HUDEP-2 (cell line): ENCODE measurements around the gene ZNF808.
"Not testable (repeated sequence)": the region's sequence is repeated elsewhere in the genome, so short reads cannot be mapped to it uniquely, and the experiment has no call there.

Experiments
- DNase-seq, 76 experiments: peaks; one replicate each; lab custom pipeline; 2025; ENCODE audit not compliant: unreplicated experiment in 76 of 76; lab: John Stamatoyannopoulos, UW

The ZNF808 gene

DNA sequence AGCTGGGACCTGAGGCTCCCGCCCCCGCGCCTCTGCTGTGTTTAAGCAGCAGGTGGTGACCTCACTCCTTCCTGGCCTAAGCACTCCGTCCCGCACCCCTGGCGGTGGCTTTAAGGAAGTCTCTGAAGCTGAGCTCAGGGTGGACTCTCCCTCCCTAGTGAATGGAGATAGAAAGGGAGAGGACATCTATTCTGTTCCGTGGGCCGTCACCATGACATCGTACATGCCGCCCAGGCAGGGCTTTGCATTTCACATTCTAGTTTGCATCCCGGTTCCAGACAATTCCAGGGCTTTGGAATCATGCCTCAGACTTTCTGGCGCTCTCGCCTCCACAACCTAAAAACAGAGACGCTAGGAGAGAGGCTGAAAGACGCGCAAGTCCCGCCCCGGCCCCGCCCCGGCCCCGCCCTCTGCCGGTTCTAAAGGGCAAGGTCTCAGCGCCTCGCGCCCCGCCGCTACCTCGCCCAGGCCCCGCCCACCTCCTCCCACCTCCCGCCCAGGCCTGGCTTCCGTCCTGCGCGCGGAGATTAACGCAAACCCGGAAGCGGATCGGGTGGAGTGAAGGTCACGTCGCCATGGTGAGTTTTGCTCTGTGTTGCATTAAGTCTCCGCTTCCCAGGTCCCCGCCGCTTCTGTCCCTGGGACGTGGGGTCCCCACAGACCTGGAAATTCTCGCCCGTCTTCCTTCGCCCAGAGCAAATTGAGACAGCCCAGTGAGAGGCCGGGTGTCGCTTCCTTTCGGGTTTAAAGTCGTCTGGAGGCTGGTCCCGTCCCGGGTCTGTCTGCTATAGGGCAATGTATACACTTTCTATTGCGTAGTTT, at the start of gene ZNF808:
Gene ZNF808 (plus strand): TSS at position 535 of the 822 bp plus-strand sequence. CDS start 15,617 bp downstream, outside the sequence.
- peak; percentile 52 to 99 (median 95) for DNase-seq

DNA sequence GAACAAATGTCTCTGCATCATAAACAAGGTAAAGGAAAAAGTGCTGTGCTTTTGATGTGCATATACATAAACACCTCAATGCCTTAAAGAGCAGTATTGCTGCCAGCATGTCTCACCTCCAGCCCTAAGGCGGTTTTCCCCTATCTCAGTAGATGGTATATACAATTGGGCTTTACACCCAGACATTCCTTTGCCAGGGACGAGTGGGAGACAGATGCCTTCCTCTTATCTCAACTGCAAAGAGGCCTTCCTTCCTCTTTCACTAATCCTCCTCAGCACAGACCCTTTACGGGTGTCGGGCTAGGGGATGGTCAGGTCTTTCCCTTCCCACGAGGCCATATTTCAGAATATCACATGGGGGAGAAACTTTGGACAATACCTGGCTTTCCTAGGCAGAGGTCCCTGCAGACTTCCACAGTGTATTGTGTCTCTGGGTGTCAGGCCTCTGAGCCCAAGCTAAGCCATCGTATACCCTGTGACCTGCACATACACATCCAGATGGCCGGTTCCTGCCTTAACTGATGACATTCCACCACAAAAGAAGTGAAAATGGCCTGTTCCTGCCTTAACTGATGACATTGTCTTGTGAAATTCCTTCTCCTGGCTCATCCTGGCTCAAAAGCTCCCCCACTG, 43.2 kb upstream of the ZNF808 start:
- not testable (repeated sequence) for DNase-seq

DNA sequence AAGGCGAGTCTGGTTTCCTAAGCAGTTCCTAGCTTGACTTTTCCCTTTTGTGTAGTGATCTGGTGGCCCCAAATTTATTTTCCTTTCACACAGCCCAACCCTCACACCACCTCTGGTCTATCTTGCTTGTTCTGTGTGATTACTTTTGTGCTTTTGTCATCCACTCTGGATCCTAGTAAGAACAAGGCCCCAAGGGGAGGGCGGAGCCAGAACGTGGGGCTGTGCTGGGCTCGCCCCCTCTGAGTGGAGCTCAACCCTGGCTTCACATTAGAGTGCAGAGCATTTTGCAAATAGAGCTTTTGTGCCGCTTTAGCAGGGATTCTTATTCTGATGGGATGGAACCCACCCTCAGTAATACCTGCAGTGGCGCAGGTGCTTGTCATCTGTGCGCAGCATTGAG, 42.4 kb upstream of the ZNF808 start:
- DNase-seq = not testable (repeated sequence)

DNA sequence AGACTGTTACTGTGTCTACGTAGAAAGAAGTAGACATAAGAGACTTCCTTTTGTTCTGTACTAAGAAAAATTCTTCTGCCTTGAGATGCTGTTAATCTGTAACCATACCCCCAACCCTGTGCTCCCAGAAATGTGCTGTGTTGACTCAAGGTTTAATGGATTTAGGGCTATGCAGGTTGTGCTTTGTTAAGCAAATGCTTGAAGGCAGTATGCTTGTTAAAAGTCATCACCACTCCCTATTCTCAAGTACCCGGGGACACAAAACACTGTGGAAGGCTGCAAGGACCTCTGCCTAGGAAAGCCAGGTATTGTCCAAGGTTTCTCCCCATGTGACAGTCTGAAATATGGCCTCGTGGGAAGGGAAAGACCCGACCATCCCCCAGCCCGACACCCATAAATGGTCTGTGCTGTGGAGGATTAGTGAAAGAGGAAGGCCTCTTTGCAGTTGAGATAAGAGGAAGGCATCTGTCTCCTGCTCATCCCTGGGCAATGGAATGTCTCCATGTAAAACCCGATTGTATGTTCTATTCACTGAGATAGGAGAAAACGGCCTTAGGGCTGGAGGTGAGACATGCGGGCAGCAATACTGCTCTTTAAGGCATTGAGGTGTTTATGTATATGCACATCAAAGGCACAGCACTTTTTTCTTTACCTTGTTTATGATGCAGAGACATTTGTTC, 41.8 kb upstream of the ZNF808 start:
- not testable (repeated sequence) for DNase-seq

DNA sequence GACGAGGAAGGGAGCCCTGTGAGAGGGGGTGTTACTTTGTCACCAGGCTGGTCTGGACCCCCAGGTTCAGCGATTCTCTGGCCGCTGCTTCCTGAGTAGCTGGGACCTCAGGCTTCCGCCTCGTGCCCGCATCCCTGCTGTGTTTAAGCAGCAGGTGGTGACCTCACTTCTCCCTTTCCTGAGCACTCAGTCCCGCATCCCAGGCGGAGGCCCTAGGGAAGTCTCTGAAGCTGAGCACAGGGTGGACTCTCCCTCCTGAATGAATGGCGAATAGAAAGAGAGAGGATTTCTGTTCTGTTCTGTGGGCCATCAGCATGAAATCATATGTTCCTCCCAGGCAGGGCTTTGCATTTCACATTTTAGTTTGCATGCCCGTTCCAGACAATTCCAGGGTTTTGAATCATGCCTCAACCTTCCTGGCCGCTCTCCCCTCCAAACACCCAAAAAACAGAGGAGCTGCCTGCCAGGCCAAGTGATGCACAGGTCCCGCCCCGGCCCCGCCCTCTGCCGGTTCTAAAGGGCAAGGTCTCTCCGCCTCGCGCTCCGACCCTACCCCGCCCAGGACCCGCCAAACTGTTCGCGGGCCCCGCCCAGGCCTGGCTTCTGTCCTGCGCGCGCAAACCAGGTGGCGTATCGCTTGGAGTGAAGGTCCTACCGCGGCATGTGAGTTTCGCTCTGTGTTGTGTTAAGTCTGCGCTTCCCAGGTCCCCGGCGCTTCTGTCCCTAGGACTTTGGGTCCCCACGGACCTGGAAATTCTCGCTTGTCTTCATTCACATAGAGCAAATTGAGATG, 35.1 kb upstream of the ZNF808 start:
- no peak for DNase-seq

DNA sequence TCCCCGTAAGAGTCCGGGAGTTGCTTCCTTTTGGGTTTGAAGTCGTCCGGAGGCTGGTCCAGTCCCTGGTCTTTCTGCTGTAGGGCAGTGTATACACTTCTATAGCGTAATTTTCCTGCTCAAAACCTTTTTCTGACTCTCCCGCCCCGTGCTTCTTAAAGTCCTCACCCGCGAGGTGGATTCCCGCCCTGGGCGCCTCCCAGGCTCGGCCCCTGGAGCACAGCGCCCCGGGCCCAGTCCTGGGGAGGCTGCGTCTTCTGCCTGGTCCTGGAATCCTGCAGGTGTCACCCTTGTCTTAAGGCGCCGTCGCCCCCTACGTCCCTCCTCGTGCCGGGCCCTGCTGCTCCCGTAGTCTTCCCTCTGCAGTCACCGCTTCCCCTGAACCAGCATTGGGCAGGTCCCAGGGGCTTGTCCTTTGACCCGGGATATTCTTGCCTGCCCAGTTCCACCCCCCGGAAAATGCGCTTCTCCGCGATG, 34.4 kb upstream of the ZNF808 start:
- DNase-seq = no peak

DNA sequence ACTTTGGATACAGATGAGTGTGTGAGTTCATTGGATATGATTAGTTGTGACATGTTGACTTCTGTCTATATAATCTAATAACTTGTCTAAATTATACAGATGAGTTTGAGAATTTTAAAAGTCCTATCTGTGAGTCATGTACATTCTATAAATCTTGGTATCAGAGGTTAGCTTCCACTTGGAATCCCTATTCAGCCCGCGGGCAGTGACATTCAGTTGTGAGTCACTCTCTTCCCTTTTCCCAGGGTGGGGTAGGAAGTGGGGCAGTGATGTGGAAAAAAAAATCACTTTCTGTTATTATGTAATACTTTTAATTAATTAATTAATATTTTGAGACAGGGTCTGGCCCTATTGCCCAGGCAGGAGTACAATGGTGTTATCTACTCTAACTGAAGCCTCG, 33.0 kb upstream of the ZNF808 start:
- no peak for DNase-seq

DNA sequence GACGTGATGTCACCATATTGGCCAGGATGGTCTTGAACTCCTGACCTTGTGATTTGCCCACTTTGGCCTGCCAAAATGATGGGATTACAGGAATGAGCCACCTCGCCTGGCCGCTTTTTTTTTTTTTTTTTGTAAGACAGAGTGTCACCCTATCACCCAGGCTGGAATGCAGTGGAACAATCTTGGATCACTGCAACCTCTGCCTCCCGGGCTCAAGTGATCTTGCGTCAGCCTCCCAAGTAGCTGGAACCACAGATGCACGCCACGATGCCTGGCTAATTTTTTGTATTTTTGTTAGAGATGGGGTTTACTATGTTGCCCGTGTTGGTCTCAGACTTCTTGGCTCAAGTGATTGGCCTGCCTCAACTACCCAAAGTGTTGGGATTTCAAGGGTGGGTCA, 28.9 kb upstream of the ZNF808 start:
- no peak for DNase-seq

DNA sequence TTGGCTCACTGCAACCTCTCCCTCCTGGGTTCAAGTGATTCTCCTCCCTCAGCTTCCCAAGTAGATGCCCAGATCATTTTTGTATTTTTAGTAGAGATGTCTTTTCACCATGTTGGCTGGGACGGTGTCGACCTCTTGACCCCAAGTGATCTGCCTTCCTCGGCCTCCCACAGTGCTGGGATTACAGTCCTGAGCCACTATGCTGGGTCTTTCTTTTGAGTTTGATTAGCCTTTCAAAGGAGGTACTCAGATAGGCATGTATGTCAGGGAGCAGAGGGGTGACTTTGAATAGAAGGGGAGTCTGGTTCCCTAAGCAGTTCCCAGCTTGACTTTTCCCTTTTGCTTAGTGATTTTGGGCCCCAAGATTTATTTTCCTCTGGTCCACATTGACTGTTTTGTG, 27.0 kb upstream of the ZNF808 start:
- not testable (repeated sequence) for DNase-seq

DNA sequence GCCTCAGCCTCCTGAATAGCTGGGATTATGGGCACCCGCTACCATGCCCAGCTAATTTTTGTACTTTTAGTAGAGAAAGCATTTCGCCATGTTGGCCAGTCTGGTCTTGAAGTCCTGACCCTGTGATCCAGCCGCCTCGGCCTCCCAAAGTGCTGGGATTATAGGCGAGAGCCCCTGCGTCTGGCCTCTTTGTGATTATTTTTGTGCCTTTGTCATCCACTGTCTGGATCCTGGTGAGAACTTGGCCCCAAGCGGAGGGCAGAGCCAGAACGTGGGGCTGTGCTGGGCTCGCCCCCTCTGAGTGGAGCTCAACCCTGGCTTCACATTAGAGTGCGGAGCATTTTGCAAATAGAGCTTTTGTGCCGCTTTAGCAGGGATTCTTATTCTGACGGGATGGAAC, 26.5 kb upstream of the ZNF808 start:
- DNase-seq = not testable (repeated sequence)

DNA sequence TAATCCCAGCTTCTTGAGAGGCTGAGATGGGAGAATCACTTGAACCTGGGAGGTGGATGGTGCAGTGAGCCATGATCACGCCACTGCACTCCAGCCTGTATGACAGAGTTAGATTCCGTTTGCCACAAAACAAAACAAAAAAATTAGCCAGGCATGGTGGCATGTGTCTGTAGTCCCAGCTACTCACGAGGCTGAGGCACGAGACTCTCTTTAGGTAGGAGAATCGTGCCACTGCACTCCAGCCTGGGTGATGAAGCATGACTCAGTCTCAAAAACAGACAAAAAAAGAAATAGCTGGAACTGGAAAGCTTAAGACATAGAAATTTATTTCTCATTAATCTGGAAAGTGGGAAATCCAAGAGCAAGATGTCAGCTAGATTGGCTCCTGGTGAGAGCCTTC, 20.2 kb upstream of the ZNF808 start:
- DNase-seq = no peak

DNA sequence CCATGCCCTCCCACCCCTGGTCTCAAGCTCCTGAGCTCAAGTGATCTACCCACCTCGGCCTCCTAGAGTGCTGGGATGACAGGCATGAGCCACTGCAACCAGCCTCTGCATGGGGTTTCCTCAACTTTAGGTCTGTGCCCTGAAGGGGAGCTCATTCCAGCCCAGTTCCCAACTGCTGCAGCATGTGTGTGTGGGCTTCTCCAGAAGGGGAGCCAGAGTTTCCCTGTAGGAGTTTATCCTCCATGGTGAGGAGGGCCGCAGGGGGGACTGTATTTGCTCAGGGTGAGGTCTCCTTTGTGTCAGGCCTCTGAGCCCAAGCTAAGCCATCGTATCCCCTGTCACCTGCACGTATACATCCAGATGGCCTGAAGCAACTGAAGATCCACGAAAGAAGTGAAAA, 11.3 kb upstream of the ZNF808 start:
- DNase-seq = no peak

DNA sequence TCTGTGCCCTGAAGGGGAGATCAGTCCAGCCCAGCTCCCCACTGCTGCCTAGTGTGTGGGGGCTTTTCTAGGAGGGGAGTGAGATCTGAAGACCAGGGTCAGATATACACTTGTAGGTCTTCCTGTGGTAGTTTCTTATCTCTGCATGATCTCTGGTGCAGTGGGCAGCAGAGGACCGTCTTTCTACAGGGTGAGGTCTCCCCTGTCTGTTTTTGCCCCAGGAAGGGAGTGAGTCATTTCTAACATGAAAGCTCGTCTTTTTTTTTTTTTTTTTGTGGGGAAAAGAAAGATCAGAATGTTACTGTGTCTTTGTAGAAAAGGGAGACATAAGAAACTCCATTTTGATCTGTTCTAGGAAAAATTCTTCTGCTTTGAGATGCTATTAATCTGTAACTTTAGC, 8.8 kb upstream of the ZNF808 start:
- DNase-seq = no peak

DNA sequence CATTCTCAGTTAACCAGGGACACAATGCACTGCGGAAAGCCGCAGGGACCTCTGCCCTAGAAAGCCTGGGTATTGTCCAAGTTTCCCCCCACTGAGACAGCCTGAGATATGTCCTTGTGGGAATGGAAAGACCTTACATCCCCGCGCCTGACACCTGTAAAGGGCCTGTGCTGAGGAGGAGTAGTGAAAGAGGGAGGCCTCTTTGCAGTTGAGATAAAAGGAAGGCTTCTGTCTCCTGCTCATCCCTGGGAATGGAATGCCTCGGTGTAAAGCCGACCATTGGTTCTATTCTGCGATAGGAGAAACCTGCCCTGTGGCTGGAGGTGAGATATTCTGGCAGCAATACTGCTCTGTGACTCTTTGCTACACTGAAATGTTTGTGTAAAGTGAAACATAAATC, 8.3 kb upstream of the ZNF808 start:
- not testable (repeated sequence) for DNase-seq

DNA sequence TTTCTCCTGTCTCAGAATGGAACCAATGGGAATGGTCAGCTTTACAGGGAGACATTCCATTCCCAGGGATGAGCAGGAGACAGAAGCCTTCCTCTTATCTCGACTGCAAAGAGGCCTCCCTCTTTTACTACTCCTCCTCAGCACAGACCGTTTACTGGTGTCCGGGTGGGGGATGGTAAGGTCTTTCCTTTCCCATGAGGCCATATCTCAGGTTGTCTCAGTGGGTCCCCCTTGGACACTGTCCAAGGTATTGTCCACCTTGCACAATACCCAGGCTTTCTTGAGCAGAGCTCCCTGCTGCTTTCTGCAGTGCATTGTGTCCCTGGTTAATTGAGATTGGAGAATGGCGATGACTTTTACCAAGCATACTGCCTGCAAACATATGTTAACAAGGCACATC, 7.5 kb upstream of the ZNF808 start:
- DNase-seq = no peak

DNA sequence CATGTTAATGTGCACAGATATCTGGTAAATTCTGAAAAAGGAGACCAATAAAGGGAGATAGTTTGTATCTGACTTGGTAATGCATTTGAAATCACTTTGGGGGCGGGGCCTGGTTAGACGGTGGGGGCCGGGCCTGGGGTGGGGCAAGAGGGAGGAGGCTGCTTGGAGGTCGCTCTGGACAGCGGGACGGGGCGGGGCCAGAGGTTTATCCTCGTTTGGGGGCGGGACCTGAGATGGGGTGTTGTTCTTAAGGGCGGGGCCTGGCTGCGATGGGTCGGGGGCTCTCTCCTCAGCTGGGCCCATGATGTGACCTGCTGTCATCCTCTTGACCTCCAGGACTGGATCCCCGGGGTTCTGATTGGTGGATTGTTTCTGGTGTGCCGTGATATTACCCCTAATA, 4.9 kb upstream of the ZNF808 start:
- no peak for DNase-seq

DNA sequence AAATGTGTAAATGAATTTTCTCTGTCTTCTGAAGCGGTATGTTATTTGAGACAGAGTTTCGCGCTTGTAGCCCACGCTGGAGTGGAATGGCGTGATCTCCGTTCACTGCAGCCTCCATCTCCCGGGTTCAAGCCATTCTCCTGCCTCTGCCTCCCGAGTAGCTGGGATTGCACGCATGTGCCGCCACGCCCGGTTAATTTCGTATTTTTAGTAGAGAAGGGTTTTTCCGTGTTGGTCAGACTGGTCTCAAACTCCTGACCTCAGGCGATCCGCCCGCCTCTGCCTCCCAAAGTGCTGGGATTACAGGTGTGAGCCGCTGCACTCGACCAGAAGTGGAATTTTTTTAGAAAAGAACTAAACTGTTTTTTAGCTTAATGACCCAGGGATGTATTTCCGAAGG, 3.4 kb upstream of the ZNF808 start:
- no peak for DNase-seq

DNA sequence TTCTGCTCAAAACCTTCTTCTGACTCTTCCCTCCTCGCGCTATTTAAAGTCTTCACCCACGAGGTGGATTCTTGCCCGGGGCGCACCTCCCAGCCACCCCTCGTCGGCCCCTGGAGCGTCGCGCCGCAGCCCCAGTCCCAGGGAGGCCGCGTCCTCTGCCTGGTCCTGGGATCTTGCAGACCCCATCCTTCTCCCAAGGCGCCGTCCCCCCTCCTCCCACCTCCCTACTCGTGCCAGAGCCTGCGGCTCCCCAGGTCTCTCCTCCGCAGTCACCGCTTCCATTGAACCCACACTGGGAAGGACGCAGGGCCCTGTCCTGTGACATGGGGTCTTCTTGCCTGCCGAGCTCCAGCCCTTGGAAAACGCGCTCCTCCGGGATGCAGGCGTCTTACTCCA, 486 bp downstream of the ZNF808 start:
- DNase-seq = peak in 3 of 76 experiments; percentile 25 to 39 (median 34)

DNA sequence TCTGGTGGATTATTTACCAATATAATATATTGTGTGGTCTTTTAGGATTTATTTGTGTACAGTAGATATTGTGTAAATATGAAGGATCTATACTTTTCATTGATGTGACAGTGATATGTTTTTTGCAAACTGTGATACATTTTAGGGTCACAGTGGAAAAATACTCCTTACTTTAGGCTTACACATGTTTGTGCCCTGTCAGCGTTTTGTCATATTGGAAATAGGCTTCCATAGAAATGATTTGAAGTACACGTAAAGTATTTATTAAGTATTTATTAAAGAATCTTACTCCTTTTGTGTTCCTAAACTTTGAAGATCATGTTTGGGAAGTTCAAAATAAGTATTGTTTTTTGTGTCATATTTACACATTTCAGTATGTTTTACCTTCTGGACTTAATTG, 5.0 kb downstream of the ZNF808 start:
- DNase-seq = no peak

DNA sequence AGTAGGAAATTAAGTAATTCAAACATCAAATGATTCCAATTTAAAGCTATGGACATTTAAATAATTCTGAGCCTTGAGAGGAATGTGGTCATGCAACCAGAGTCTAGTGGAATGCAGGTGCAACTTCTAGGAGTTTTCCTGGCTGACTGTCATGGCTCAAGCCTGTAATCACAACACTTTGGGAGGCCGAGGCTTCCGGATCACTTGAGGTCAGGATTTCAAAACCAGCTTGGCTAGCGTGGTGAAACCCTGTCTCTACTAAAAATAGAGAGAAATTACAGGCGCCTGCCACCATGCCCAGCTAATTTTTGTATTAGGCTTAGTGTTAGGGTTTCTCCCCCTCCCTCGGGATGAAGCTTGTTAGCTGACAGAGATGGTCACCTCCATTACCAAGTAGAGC, 6.4 kb downstream of the ZNF808 start:
- no peak for DNase-seq

DNA sequence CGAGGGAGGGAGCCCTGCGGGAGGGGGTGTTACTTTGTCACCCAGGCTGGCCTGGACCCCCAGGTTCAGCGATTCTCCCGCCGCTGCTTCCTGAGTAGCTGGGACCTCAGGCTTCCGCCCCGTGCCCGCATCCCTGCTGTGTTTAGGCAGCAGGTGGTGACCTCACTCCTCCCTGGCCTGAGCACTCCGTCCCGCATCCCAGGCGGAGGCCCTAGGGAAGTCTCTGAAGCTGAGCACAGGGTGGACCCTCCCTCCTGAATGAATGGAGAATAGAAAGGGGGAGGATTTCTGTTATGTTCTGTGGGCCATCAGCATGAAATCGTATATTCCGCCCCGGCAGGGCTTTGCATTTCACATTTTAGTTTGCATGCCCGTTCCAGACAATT, 7.9 kb downstream of the ZNF808 start:
- DNase-seq = peak in 1 of 76 experiments; percentile 29
